ENCODE data around the gene WFIKKN1. TPM values are rescaled to one million over a fixed set of nuclear protein-coding genes. Genes with fewer than 3 reads are reported as not detected.
A peak's percentile ranks its signal among the peaks of the same experiment; 100 is the strongest.

Gene WFIKKN1
- total and polyA plus RNA-seq, 11 donors: 0.15 to 1.1 (median 0.29) TPM

- Histone ChIP-seq H3K27ac (peak within 1 kb of the TSS; percentile 89 to 100 (median 98)), H3K27me3 (no peaks in the 10 kb centered on the region), H3K9me3 (no peaks in the 10 kb centered on the region), H3K4me1 (peaks cover 5 to 64% (median 34%) of the 10 kb centered on the region in 12 donors), H3K36me3 (peaks cover 0 to 8% (median 0%) of the 10 kb centered on the region in 9 donors), H3K4me3 (peak within 1 kb of the TSS; percentile 77 to 97 (median 90))
- intact Hi-C loops (cut with DNase I): loop anchor here in 8 of 10 donors (1.0 to 10.0 kb wide), 7 partner anchors 38 to 65 kb away; partner anchors contain the start of genes METTL26 (in 3 of the 8), MCRIP2 (in 2 of the 8) and WDR90 (in 2 of the 8)
- TF ChIP-seq CTCF (IDR thresholded peaks at IDR 0.05) (peak in 5 of 12 donors; percentile 23 to 44 (median 28)), POLR2A (IDR thresholded peaks at IDR 0.05) (no peak)
- DNase-seq (peak; percentile 99 to 100 (median 100)), ATAC-seq (peak; percentile 92 to 97 (median 96))
- 0 to 1% (median 1%) methylated on average over 18 to 67 of the region's 67 CpGs for WGBS, 4 donors
These were observed 41.1 kb upstream of the WFIKKN1 start, which contains the start of gene RAB40C for GRCh38 chr16:589658-590187. RAB40C (plus strand) TSS chr16:590066; CDS start chr16:590292, 226 bp downstream.

GRCh38 chr16:590188-590814 is 40.5 kb upstream of the WFIKKN1 start:
- intact Hi-C loops (cut with DNase I): loop anchor here in 4 of 10 donors (1.0 to 5.0 kb wide), 4 partner anchors 37 to 62 kb away; partner anchors contain the start of gene METTL26 (in 2 of the 4)
- Histone ChIP-seq H3K27me3 (no peaks in the 10 kb centered on the region), H3K36me3 (peaks cover 0 to 8% (median 0%) of the 10 kb centered on the region in 9 donors), H3K9me3 (no peaks in the 10 kb centered on the region), H3K4me1 (peaks cover 5 to 62% (median 34%) of the 10 kb centered on the region in 12 donors), H3K27ac (peak overlapping the region in 11 of 12 donors; percentile 71 to 87 (median 79)), H3K4me3 (peak overlapping the region; percentile 68 to 94 (median 90))
- TF ChIP-seq POLR2A (IDR thresholded peaks at IDR 0.05): no peak
- TF ChIP-seq CTCF (IDR thresholded peaks at IDR 0.05): peak in 1 of 12 donors; percentile 4
- DNase-seq (peak in 1 of 5 donors; percentile 68), ATAC-seq (no peak)
- 0 to 1% (median 0%) methylated on average over 1 to 71 of the region's 71 CpGs for WGBS, 4 donors

GRCh38 chr16:590815-591200 is 40.0 kb upstream of the WFIKKN1 start:
- Histone ChIP-seq H3K27me3 (no peaks in the 10 kb centered on the region), H3K36me3 (peaks cover 0 to 8% (median 0%) of the 10 kb centered on the region in 9 donors), H3K4me1 (peaks cover 5 to 59% (median 31%) of the 10 kb centered on the region in 12 donors), H3K4me3 (peak overlapping the region; percentile 68 to 94 (median 90)), H3K9me3 (no peaks in the 10 kb centered on the region), H3K27ac (peak overlapping the region in 4 of 12 donors; percentile 78 to 87 (median 84))
- intact Hi-C loops (cut with DNase I): loop anchor here in 4 of 10 donors (1.0 to 5.0 kb wide), 4 partner anchors 36 to 62 kb away; partner anchors contain the start of gene METTL26 (in 2 of the 4)
- DNase-seq (no peak), ATAC-seq (no peak)
- WGBS, 4 donors: 43 to 57% (median 47%) methylated on average over 10 of the region's 10 CpGs
- no peak for TF ChIP-seq CTCF (IDR thresholded peaks at IDR 0.05)
- no peak for TF ChIP-seq POLR2A (IDR thresholded peaks at IDR 0.05)

- no peak for TF ChIP-seq CTCF (IDR thresholded peaks at IDR 0.05)
- TF ChIP-seq POLR2A (IDR thresholded peaks at IDR 0.05): no peak
- Histone ChIP-seq H3K27me3 (no peaks in the 10 kb centered on the region), H3K9me3 (no peaks in the 10 kb centered on the region), H3K27ac (no peak overlapping the region), H3K4me1 (peaks cover 5 to 57% (median 31%) of the 10 kb centered on the region in 12 donors), H3K36me3 (peaks cover 0 to 8% (median 0%) of the 10 kb centered on the region in 9 donors), H3K4me3 (peak overlapping the region in 3 of 12 donors; percentile 12 to 91 (median 90))
- DNase-seq (no peak), ATAC-seq (no peak)
- intact Hi-C loops (cut with DNase I): loop anchor here in 4 of 10 donors (2.0 to 5.0 kb wide), 3 partner anchors 36 to 62 kb away; partner anchors contain the start of gene METTL26 (in 1 of the 4)
- 77 to 89% (median 82%) methylated on average over 8 of the region's 8 CpGs for WGBS, 4 donors
These were observed 39.6 kb upstream of the WFIKKN1 start for GRCh38 chr16:591231-591630.
